Cardiac muscle cell (in vitro differentiated cells and primary cell): Measurements from ENCODE around the gene ADAMTS12. TPM values are rescaled to one million over a fixed set of nuclear protein-coding genes. Genes with fewer than 3 reads are reported as not detected.

Source experiments
- DNase-seq, 2 donors: peaks; one replicate each; pipeline versions ENCODE4 v3.0.0 to v3.0.0-alpha.2; 2010 to 2017; ENCODE audit warnings: low read depth in 1 of 2, low spot score in 1 of 2
- H3K27ac ChIP-seq: fragments of 200-600 bp; sonication (generic); 2 replicates; pipeline ENCODE4 v1.5.1; 2016
- H3K27me3 ChIP-seq: fragments of 200-600 bp; sonication (generic); 2 replicates; pipeline ENCODE4 v1.6.0; 2016; ENCODE audit warnings: control low read depth
- H3K36me3 ChIP-seq: fragments of 200-600 bp; sonication (generic); 2 replicates; pipeline ENCODE4 v1.5.1; 2016; ENCODE audit warnings: control low read depth
- H3K4me1 ChIP-seq: fragments of 200-600 bp; sonication (generic); 2 replicates; pipeline ENCODE4 v1.8.1; 2017; ENCODE audit warnings: low read depth, mild to moderate bottlenecking, mixed run types
- H3K4me3 ChIP-seq: fragments of 200-600 bp; sonication (generic); 2 replicates; pipeline ENCODE4 v1.5.1; 2016; ENCODE audit warnings: mild to moderate bottlenecking
- H3K9me3 ChIP-seq: fragments of 200-600 bp; sonication (generic); 2 replicates; pipeline ENCODE4 v1.5.1; 2017; ENCODE audit warnings: low read depth, mild to moderate bottlenecking, control low read depth
- CTCF ChIP-seq: IDR thresholded peaks from 2 replicates; pipeline ENCODE4 v1.5.1; 2012; ENCODE audit warnings: low read depth, mild to moderate bottlenecking, low read length
- polyA plus RNA-seq: library from polyadenylated mRNA; unstranded; fragments of >200 nt; fragmentation: Nextera tagmentation; extraction: Ambion mirVana; gene quantifications from 2 replicates; pipeline ENCODE4 v1.2.1, GENCODE V29; 2016
- total RNA-seq: library from RNA; depleted of rRNA; stranded (reverse); fragments of >200 nt; gene quantifications from 2 replicates; pipeline ENCODE4 v1.2.3, GENCODE V29; 2016

Gene ADAMTS12
- total and polyA plus RNA-seq, 2 experiments from 2014 or later, result 29.3 to 48.4 TPM

DNA sequence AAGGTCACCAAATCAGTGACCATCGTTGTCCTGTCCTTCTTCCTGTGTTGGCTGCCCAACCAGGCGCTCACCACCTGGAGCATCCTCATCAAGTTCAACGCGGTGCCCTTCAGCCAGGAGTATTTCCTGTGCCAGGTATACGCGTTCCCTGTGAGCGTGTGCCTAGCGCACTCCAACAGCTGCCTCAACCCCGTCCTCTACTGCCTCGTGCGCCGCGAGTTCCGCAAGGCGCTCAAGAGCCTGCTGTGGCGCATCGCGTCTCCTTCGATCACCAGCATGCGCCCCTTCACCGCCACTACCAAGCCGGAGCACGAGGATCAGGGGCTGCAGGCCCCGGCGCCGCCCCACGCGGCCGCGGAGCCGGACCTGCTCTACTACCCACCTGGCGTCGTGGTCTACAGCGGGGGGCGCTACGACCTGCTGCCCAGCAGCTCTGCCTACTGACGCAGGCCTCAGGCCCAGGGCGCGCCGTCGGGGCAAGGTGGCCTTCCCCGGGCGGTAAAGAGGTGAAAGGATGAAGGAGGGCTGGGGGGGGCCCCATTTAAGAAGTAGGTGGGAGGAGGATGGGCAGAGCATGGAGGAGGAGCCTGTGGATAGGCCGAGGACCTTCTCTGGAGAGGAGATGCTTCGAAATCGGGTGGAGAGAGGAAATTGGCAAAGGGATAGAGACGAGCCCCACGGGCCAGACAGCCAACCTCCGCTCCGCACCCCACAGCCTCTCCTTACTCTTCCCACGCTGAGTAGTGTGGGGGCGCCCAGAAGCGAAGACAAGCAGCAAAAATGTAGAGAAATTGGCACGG is 46.1 kb upstream of the ADAMTS12 start:
- Histone ChIP-seq H3K27ac (no peak overlapping the region), H3K27me3 (peaks cover 27% of the 10 kb centered on the region), H3K4me3 (no peak overlapping the region), H3K9me3 (no peaks in the 10 kb centered on the region), H3K4me1 (no peaks in the 10 kb centered on the region), H3K36me3 (no peaks in the 10 kb centered on the region)
- TF ChIP-seq CTCF, result no peak
- no peak for DNase-seq

DNA sequence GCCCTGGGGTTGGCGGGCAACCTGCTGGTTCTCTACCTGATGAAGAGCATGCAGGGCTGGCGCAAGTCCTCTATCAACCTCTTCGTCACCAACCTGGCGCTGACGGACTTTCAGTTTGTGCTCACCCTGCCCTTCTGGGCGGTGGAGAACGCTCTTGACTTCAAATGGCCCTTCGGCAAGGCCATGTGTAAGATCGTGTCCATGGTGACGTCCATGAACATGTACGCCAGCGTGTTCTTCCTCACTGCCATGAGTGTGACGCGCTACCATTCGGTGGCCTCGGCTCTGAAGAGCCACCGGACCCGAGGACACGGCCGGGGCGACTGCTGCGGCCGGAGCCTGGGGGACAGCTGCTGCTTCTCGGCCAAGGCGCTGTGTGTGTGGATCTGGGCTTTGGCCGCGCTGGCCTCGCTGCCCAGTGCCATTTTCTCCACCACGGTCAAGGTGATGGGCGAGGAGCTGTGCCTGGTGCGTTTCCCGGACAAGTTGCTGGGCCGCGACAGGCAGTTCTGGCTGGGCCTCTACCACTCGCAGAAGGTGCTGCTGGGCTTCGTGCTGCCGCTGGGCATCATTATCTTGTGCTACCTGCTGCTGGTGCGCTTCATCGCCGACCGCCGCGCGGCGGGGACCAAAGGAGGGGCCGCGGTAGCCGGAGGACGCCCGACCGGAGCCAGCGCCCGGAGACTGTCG is 45.4 kb upstream of the ADAMTS12 start:
- peak in 1 of 2 donors; percentile 10 for DNase-seq
- H3K27ac ChIP-seq, result no peak overlapping the region
- TF ChIP-seq CTCF, result no peak
- H3K4me3 ChIP-seq, result no peak overlapping the region
- H3K36me3 ChIP-seq, result no peaks in the 10 kb centered on the region
- peaks cover 27% of the 10 kb centered on the region for H3K27me3 ChIP-seq
- H3K4me1 ChIP-seq, result no peaks in the 10 kb centered on the region
- no peaks in the 10 kb centered on the region for H3K9me3 ChIP-seq

DNA sequence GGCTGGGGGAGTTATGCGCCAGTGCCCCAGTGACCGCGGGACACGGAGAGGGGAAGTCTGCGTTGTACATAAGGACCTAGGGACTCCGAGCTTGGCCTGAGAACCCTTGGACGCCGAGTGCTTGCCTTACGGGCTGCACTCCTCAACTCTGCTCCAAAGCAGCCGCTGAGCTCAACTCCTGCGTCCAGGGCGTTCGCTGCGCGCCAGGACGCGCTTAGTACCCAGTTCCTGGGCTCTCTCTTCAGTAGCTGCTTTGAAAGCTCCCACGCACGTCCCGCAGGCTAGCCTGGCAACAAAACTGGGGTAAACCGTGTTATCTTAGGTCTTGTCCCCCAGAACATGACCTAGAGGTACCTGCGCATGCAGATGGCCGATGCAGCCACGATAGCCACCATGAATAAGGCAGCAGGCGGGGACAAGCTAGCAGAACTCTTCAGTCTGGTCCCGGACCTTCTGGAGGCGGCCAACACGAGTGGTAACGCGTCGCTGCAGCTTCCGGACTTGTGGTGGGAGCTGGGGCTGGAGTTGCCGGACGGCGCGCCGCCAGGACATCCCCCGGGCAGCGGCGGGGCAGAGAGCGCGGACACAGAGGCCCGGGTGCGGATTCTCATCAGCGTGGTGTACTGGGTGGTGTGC is 44.7 kb upstream of the ADAMTS12 start, which contains the start of gene RXFP3:
Gene RXFP3, plus strand, starts transcription at position 6 of the 636 bp plus-strand sequence. Its CDS starts 355 bp downstream, at position 361.
- Histone ChIP-seq H3K4me3 (peak within 1 kb of the TSS; percentile 25), H3K36me3 (no peaks in the 10 kb centered on the region), H3K9me3 (no peaks in the 10 kb centered on the region), H3K27me3 (peaks cover 27% of the 10 kb centered on the region), H3K27ac (no peak within 1 kb of the TSS), H3K4me1 (no peaks in the 10 kb centered on the region)
- DNase-seq, result peak; percentile 34 to 66
- no peak for TF ChIP-seq CTCF

- peak; percentile 74 to 90 for DNase-seq
- Histone ChIP-seq H3K27me3 (peaks cover 22% of the 10 kb centered on the region), H3K9me3 (no peaks in the 10 kb centered on the region), H3K36me3 (no peaks in the 10 kb centered on the region), H3K27ac (no peak overlapping the region), H3K4me3 (peak overlapping the region; percentile 25), H3K4me1 (no peaks in the 10 kb centered on the region)
- TF ChIP-seq CTCF, result peak; percentile 16
Measured at GRCh38 chr5:33936004-33936380, 44.2 kb upstream of the ADAMTS12 start.

DNA sequence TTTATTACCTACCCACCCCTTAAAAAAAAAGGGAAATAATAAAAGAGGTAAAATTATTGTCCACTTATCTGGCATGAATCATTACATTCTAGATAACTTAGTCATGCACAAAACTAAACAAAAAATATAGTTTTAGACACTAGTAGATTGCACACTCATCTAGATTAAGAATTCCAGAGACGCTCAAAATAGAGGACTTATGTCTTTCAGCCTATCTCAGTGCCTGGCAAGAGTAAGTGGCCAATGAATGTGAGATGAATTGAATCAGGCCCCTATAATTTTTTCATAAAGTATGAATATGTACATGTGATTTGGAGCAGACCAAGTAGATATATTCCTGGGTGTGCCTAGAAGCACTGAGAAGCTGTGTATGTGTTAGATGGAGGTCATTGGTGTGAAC is 42.4 kb upstream of the ADAMTS12 start:
- no peak for TF ChIP-seq CTCF
- no peak for DNase-seq
- H3K9me3 ChIP-seq, result no peaks in the 10 kb centered on the region
- no peaks in the 10 kb centered on the region for H3K4me1 ChIP-seq
- H3K27me3 ChIP-seq, result peaks cover 21% of the 10 kb centered on the region
- no peak overlapping the region for H3K27ac ChIP-seq
- H3K4me3 ChIP-seq, result no peak overlapping the region
- no peaks in the 10 kb centered on the region for H3K36me3 ChIP-seq
